ENCODE measurements around the gene AEBP1. TPM values are rescaled to one million over a fixed set of nuclear protein-coding genes. Genes with fewer than 3 reads are reported as not detected.

Gene AEBP1
- total RNA-seq, 2 donors from 2014 or later, result 84.4 to 193 TPM

DNA sequence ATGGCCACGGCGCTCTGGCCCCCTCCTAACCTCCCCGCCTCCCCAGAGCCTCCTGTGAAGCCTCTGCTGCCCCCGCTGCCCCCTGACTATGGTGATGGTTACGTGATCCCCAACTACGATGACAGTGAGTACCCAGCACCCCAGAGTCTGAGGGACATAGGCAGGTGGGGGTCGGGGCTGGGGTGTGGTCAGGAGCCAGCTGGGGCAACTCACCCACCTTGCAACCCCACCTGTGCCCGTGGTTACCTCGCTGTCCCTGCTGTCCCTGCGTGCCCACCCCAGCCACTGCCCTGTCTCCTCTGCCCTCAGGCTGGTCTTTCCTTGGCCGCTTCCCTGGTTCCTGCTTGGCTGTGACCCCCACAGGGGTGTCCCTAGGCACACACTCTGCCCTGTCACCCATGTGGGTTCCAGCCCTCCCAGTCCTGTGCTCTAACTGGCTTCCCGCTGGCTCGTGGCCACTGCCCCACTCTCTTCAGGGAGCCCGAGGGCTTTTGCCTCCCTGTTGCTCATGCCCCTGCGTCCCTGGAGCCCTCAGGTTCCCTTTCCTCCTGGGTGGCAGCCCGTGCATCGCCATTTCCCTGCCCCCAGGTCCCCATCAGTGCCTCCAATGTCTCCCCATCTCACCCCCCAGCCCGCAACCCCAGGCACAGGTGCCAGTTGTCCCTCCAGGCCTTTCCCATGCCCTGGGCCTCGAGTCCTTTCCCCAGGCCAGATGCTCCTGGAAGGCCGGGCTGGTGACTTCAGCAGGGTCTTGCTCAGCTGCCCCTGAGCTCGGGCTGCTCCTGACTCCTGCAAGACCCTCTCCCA is 4.0 kb downstream of the AEBP1 start:
- H3K27ac ChIP-seq, result peak overlapping the region; percentile 31 to 92
- DNase-seq (ENCODE audit: low spot score), result no peak
- TF ChIP-seq, protein P1, sequence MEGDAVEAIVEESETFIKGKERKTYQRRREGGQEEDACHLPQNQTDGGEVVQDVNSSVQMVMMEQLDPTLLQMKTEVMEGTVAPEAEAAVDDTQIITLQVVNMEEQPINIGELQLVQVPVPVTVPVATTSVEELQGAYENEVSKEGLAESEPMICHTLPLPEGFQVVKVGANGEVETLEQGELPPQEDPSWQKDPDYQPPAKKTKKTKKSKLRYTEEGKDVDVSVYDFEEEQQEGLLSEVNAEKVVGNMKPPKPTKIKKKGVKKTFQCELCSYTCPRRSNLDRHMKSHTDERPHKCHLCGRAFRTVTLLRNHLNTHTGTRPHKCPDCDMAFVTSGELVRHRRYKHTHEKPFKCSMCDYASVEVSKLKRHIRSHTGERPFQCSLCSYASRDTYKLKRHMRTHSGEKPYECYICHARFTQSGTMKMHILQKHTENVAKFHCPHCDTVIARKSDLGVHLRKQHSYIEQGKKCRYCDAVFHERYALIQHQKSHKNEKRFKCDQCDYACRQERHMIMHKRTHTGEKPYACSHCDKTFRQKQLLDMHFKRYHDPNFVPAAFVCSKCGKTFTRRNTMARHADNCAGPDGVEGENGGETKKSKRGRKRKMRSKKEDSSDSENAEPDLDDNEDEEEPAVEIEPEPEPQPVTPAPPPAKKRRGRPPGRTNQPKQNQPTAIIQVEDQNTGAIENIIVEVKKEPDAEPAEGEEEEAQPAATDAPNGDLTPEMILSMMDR (IDR thresholded peaks at IDR 0.05), result no peak
- H3K27me3 ChIP-seq, result no peaks in the 10 kb centered on the region
- peaks cover 62% of the 10 kb centered on the region for H3K36me3 ChIP-seq
- H3K9me3 ChIP-seq, result no peaks in the 10 kb centered on the region
- H3K4me1 ChIP-seq, result peaks cover 0 to 42% of the 10 kb centered on the region in 2 donors
- no peak overlapping the region for H3K4me3 ChIP-seq

DNA sequence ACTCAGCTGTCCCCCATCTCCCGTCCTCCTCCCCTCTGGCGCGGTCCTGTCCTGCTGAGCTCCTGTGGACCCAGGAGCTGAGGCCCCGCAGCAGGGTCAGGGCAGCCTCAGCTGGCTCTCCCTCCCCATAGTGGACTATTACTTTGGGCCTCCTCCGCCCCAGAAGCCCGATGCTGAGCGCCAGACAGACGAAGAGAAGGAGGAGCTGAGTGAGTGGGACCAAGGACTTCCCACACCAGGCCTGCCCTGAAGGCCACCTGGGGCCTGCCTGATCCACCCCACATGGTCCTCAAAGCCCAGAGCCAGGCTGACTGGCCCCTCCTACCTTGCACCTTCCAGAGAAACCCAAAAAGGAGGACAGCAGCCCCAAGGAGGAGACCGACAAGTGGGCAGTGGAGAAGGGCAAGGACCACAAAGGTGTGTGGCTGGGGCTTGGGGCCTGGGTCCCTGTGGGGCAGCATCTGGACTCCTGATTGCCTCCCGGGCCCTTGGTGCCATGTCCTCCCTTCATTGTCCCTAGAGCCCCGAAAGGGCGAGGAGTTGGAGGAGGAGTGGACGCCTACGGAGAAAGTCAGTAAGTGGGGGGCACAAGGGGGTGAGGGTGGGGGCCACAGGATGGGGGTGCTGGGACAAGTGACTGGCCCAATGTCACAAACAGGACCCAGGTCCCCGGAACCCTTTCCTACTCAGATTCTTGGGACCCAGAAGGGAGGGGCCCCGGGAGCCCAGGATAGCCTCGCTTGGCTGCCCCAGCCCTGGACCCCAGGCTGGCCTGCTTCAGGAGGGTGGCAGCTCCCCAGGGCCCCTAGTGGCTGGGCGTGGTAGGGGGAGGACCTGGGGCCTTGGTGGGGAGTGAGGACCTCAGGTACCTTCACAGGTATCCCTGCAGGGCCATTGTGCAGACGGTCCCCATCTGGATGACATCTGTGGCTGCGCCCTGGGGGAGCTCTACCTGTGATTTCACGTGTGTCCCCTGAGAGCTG is 4.9 kb downstream of the AEBP1 start:
- Histone ChIP-seq H3K36me3 (peaks cover 70% of the 10 kb centered on the region), H3K4me3 (no peak overlapping the region), H3K4me1 (peaks cover 0 to 42% of the 10 kb centered on the region in 2 donors), H3K9me3 (no peaks in the 10 kb centered on the region), H3K27me3 (no peaks in the 10 kb centered on the region), H3K27ac (no peak overlapping the region)
- TF ChIP-seq, protein P1 (IDR thresholded peaks at IDR 0.05), result no peak
- DNase-seq (ENCODE audit: low spot score), result no peak

DNA sequence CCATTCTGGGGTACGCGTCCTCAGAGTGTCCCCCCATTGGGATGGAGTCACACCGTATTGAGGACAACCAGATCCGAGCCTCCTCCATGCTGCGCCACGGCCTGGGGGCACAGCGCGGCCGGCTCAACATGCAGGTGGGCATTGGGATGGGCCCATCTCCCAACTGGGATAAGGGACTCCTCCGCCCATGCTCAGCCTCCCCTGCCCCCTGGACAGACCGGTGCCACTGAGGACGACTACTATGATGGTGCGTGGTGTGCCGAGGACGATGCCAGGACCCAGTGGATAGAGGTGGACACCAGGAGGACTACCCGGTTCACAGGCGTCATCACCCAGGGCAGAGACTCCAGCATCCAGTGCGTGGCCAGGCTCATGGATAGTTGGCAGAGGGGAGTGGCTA is 5.8 kb downstream of the AEBP1 start:
- no peak overlapping the region for H3K4me3 ChIP-seq
- H3K36me3 ChIP-seq, result peaks cover 75% of the 10 kb centered on the region
- TF ChIP-seq, protein P1 (IDR thresholded peaks at IDR 0.05), result no peak
- H3K9me3 ChIP-seq, result no peaks in the 10 kb centered on the region
- peaks cover 0 to 41% of the 10 kb centered on the region in 2 donors for H3K4me1 ChIP-seq
- no peak overlapping the region for H3K27ac ChIP-seq
- no peaks in the 10 kb centered on the region for H3K27me3 ChIP-seq
- no peak for DNase-seq (ENCODE audit: low spot score)

DNA sequence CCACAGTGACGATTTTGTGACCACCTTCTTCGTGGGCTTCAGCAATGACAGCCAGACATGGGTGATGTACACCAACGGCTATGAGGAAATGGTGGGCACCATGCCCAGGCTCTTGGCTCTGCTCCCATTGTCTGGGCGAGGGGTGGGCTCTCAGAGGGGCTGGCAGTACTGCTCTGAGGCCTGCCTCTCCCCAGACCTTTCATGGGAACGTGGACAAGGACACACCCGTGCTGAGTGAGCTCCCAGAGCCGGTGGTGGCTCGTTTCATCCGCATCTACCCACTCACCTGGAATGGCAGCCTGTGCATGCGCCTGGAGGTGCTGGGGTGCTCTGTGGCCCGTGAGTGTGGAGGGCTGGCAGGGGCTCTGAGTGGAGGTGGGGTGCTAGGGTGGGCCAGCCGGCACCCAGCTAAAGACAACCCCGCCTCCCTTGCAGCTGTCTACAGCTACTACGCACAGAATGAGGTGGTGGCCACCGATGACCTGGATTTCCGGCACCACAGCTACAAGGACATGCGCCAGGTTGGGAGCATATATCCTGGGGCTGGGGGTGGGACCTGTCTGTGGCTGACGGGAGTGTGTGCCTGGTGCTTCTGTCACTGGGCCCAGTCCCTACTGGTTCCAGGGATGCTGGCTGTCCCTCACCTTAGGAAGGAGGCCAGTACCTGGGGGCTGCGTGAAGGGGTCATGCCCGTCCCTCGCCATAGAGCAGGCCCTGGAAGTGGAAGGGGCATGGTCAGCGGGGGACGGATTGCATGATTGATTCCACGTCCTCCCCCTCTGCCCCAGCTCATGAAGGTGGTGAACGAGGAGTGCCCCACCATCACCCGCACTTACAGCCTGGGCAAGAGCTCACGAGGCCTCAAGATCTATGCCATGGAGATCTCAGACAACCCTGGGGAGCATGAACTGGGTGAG is 6.8 kb downstream of the AEBP1 start:
- Histone ChIP-seq H3K4me3 (no peak overlapping the region), H3K36me3 (peaks cover 84% of the 10 kb centered on the region), H3K27ac (no peak overlapping the region), H3K4me1 (peaks cover 0 to 38% of the 10 kb centered on the region in 2 donors), H3K9me3 (no peaks in the 10 kb centered on the region), H3K27me3 (no peaks in the 10 kb centered on the region)
- TF ChIP-seq, protein P1 (IDR thresholded peaks at IDR 0.05), result no peak
- DNase-seq (ENCODE audit: low spot score), result no peak

DNA sequence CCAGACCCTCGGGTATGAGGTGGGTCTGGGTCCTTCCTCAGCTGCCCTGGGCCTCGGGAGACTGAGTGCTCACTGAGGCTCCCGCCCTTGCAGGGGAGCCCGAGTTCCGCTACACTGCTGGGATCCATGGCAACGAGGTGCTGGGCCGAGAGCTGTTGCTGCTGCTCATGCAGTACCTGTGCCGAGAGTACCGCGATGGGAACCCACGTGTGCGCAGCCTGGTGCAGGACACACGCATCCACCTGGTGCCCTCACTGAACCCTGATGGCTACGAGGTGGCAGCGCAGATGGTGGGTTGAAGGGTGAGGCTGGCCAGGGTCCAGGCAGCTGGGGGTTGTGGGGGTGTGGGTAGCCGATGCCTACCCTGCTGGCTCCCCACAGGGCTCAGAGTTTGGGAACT is 7.6 kb downstream of the AEBP1 start:
- Histone ChIP-seq H3K27me3 (no peaks in the 10 kb centered on the region), H3K4me3 (no peak overlapping the region), H3K36me3 (peaks cover 92% of the 10 kb centered on the region), H3K9me3 (no peaks in the 10 kb centered on the region), H3K4me1 (peaks cover 0 to 32% of the 10 kb centered on the region in 2 donors), H3K27ac (no peak overlapping the region)
- DNase-seq (ENCODE audit: low spot score), result no peak
- TF ChIP-seq, protein P1 (IDR thresholded peaks at IDR 0.05), result no peak

Measured in right atrium auricular region (tissue), 2 donors.